Measurements from ENCODE around the gene FBXW7. TPM values are rescaled to one million over a fixed set of nuclear protein-coding genes. Genes with fewer than 3 reads are reported as not detected.
"Not testable (repeated sequence)": the region's sequence is repeated elsewhere in the genome, so short reads cannot be mapped to it uniquely, and the experiment has no call there.

The FBXW7 gene
- total RNA-seq, 1 donor from 2014 or later, result 42.5 TPM

- not testable (repeated sequence) for DNase-seq (ENCODE audit: low read depth in 2 of 2)
Observed at GRCh38 chr4:152550687-152551086, 14.8 kb upstream of the FBXW7 start.

- no peak for DNase-seq (ENCODE audit: low read depth in 2 of 2)
Observed at GRCh38 chr4:152545088-152545487, 9.2 kb upstream of the FBXW7 start.

GRCh38 chr4:152544533-152544932 lies 8.6 kb upstream of the FBXW7 start:
- DNase-seq (ENCODE audit: low read depth in 2 of 2), result not testable (repeated sequence)

DNA sequence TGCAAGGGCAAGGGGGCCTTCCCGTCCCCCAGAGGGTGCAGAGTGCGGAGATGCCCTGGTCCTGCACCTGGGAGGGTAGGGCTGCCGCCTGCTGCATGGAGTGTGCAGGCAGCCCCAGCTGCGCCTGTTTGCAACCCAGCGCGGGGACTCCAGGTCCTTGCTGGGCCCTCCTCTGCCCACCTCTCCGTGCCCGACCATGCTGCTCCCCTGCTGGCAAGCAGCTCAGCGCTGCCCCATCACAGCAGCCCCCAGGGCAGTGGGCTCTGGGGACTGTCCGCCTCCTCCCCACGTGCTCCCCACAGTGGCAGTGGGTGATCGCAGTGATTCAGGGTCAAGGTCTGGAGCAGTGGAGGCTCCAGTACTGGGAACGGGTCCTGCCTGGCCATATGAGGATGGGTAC lies 5.0 kb upstream of the FBXW7 start:
- no peak for DNase-seq (ENCODE audit: low read depth in 2 of 2)

- no peak for DNase-seq (ENCODE audit: low read depth in 2 of 2)
Observed at GRCh38 chr4:152540293-152540674, 4.4 kb upstream of the FBXW7 start.

DNA sequence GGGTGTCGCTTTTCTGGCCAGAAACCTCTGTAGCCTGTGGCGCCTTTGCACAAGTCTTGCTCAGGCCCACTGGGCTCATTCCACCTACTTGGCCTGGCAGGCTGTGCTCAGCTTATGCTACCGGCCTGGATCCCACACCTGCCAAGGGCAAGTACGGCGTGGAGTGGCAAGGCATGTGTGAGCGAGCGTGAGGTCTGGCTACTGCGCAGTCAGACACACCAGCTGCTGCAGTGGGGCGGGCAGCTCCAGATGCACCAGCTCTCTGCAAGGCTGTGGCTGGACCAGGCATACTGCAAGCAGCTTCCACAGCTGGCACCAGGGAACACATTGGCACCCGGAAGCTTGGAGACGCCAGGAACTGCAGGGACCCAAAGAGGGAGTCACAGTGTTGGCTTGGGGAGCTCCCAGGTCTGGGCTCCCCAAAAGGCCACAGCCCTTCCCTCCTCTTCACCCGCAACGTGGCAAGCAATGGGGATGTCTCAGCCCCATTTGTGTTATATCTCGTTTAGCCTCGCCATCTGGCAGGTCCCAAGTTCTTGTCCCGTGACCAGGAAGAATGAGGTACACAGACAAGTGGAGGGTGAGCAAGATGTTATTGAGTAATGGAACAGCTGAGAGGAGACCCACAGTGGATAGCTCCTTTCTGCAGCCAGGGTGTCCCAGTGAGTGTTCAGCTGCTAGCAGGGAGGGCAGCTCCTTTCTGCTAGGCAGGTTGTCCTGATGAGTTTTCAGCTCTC lies 3.8 kb upstream of the FBXW7 start:
- no peak for DNase-seq (ENCODE audit: low read depth in 2 of 2)

GRCh38 chr4:152537881-152538280 lies 2.0 kb upstream of the FBXW7 start:
- no peak for DNase-seq (ENCODE audit: low read depth in 2 of 2)

- peak; percentile 41 to 54 for DNase-seq (ENCODE audit: low read depth in 2 of 2)
Observed at GRCh38 chr4:152536545-152537182, 772 bp upstream of the FBXW7 start.

- no peak for DNase-seq (ENCODE audit: low read depth in 2 of 2)
Observed at GRCh38 chr4:152535360-152535902, 461 bp downstream of the FBXW7 start.

- peak in 1 of 2 donors; percentile 35 for DNase-seq (ENCODE audit: low read depth in 2 of 2)
Observed at GRCh38 chr4:152534541-152535359, 1.1 kb downstream of the FBXW7 start.

- peak; percentile 36 to 46 for DNase-seq (ENCODE audit: low read depth in 2 of 2)
Observed at GRCh38 chr4:152531479-152531878, 4.4 kb downstream of the FBXW7 start.

DNA sequence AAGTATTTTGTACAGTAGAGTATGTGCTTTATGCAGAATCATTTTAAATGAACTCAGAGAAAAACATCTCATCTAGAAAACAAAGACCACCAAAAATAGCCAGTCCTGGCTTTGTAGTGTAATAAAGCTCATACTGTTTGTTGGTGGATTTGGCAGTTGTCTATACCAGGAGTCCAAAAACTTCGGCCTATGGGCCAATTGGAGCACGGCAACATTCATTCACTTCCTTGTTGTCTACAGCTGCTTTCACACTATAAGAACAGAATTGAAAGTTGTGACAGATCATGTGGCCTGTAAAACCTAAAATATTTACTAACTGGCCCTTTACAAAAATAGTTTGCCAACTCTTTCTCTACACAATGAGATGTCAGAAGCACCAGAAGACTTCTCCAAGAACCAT lies 5.3 kb downstream of the FBXW7 start:
- DNase-seq (ENCODE audit: low read depth in 2 of 2), result no peak

DNA sequence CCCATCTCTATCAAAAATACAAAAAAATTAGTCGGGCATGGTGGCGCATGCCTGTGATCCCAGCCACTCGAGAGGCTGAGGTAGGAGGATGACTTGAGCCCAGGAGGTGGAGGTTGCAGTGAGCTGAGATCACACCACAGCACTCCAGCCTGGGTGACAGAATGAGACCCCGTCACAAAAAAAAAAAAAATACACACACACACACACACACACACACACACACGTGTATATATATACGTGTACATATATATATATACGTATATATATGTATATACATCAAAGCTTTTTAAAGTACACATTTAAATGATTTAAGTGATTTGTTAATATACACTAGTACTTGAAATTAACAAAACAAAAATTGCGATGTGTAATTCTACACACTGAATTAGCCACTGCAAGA lies 6.0 kb downstream of the FBXW7 start:
- no peak for DNase-seq (ENCODE audit: low read depth in 2 of 2)

- DNase-seq (ENCODE audit: low read depth in 2 of 2), result no peak
Observed at GRCh38 chr4:152528060-152528459, 7.8 kb downstream of the FBXW7 start.

GRCh38 chr4:152525878-152526277 lies 10.0 kb downstream of the FBXW7 start:
- DNase-seq (ENCODE audit: low read depth in 2 of 2), result no peak

DNA sequence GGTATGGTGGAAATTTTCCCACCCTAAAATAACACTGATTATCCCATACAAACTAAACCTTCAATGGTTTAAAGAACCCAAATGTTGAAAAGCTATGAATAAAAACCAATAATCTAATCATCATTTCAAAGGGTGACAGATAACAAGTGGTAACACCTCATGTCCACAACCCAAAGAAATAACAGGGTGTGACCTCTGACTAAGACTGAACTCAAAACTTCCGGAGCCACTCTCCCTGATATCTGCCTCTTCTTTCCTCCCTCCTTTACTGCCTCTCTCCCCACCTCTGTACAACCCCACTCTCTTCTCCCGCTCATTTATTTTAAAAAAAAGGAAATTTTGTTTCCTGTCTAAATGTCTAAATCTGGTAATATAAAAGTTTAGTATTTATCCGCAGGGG lies 11.5 kb downstream of the FBXW7 start:
- peak in 1 of 2 donors; percentile 14 for DNase-seq (ENCODE audit: low read depth in 2 of 2)

DNA sequence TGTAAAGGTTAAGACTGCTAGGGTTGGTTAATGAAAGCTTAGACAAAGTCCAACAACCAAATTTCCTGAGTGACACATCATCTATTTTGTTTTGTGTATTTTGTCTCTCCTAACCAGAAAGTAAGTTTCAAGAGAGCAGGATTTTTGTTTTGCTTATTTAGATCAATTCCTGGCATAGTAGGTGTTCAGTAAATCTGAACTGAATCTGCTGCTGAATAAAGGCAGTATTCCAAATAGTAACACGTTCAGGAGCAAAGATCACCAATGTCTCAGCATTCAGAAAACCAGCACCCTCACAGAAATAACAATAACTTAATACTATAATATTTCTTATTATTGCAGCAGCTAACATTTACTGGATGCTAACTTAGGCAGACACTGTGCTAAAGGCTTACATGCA lies 12.2 kb downstream of the FBXW7 start:
- no peak for DNase-seq (ENCODE audit: low read depth in 2 of 2)

GRCh38 chr4:152522754-152523153 lies 13.1 kb downstream of the FBXW7 start:
- no peak for DNase-seq (ENCODE audit: low read depth in 2 of 2)

DNA sequence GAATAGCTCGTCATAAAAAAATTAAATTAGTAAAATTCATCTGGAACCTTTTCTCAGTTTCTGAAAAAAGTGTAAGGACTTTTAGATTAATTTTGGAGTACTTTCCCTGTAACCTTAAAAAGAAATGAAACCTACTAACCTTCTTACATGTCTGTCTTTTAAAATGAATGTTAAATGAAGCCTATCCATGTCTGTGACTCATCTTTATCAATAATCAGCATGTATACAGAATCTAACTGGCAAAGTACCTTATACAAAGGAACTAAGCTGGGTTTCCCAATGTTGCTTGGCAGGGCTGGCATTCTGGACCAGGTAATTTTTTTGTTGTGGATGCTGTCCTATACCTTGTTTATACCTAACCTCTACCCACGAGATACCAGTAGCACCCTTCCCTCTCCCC lies 13.6 kb downstream of the FBXW7 start:
- DNase-seq (ENCODE audit: low read depth in 2 of 2), result no peak

DNA sequence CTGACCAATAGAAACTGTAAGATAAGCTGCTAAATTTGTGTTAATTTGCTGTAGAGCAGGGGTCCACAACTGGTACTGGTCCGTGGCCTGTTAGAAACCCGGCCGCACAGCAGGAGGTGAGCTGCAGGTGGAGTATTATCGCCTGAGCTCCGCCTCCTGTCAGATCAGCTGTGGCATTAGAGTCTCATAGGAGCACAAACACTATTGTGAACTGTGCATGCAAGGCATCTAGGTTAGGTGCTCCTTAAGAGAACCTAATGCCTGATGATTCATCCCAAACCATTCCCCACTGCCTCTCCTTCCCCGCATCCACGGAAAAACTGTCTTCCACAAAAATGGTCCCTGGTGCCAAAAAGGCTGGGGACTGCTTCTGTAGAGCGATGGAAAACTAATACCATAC lies 19.7 kb downstream of the FBXW7 start:
- no peak for DNase-seq (ENCODE audit: low read depth in 2 of 2)

DNA sequence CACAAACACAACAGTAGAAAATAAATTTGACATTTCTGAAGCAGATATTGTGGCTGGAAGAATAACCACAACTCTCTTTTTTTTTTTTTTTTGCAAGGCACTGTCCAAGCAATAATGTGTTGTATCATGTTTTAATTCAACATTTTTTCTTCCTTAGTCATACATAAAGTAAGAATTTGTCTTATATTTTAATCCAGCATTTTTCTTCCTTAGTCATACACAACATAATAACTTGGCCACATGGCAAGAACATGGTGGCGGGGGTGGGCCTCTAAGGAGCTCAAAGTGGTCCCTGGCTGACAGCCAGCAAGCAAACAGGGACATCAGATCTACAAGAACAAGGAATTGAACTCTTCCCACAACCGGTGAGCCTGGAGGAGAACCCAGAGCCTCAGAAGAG lies 20.2 kb downstream of the FBXW7 start:
- DNase-seq (ENCODE audit: low read depth in 2 of 2), result no peak

GRCh38 chr4:152514356-152514755 lies 21.5 kb downstream of the FBXW7 start:
- DNase-seq (ENCODE audit: low read depth in 2 of 2), result no peak

Measured in dermis microvascular lymphatic vessel endothelial cell (primary cell).